HL-60/S4 treated with phorbol 12-myristate 13-acetate at 8.2 ng/mL for 4 days and 3 days (cell line): ENCODE results near the gene NF2.

Experiments
- in situ Hi-C: fragments of 300-500 bp; cut with MboI; formaldehyde crosslinking; loops from 2 replicates; pipeline ENCODE4 v1.15.0; 2022; ENCODE audit warnings: low sequenced_read_pairs

The NF2 gene

GRCh38 chr22:29661336-29661735, 57.9 kb downstream of the NF2 start:
- in situ Hi-C loops, result no loop called here

- in situ Hi-C loops, result no loop called here
Measured at GRCh38 chr22:29663180-29663821, 59.9 kb downstream of the NF2 start.

DNA sequence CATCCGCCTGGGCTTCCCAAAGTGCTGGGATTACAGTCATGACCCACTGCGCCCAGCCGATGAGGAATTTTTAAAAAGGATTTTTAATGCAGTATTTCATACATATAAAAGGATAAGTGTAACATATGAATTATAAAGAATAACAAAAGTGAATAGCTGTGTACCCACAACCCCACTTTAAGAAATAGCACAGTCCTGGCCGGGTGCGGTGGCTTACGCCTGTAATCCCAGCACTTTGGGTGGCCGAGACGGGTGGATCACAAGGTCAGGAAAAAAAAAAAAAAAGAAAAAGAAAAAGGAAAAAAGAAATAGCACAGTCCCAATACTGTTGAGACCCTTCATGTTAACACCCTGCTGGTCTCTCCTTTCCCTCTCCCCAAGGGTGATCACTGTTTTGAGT, 62.1 kb downstream of the NF2 start:
- in situ Hi-C loops, result no loop called here

DNA sequence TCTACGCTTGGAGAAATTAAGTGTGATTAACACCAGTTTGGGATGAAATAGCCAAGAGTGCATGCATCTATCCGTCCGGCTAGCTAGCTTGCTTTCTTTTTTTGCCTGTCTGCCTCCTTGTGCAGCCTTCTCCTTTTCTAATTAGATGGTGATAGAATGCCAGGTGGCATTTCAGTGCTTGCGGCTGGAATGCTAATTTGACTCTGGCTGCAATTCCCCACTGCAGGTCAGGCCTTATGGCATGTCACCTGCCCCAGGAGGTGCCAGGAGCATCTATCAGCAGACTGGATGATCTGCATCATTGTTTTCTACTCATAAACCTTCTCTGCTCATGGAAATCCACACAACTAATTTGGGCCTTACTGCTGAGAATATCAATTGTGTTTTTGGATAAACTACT, 65.2 kb downstream of the NF2 start:
- in situ Hi-C loops, result no loop called here

- in situ Hi-C loops, result no loop called here
Measured at GRCh38 chr22:29670626-29671025, 67.2 kb downstream of the NF2 start.

DNA sequence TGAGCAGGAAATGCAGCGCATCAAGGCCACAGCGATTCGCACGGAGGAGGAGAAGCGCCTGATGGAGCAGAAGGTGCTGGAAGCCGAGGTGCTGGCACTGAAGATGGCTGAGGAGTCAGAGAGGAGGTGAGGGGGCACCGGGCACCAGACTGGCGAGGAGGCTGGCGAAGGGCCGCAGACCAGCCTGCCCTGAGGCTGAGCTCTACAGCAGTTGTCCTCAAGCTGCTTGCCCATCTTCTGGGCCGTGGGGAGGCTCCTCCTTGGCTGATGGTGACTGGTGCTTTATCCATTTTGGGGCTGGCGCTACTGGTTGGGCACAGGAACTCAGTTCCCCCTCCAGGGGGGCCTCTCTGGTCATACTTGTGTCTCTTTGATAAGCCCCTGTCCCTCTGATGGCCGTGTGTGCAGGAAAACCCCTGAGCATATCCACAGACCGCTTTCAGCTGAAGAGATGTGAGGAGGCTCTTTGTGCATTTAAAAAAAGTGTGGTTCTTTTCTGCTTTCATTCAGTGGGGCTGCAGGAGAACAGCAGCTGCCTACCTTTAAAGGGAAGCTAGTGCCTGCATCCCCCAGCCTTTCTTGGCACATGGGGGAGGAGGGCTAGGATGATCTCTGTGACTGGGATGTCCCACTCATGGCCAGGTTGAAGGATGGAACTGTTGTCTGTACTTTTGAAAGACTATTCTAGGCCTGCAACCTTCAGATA, 70.1 kb downstream of the NF2 start:
- in situ Hi-C loops, result no loop called here

GRCh38 chr22:29674121-29674520, 70.7 kb downstream of the NF2 start:
- in situ Hi-C loops, result no loop called here

GRCh38 chr22:29679316-29679715, 75.9 kb downstream of the NF2 start:
- in situ Hi-C loops, result no loop called here

GRCh38 chr22:29683536-29683935, 80.1 kb downstream of the NF2 start:
- in situ Hi-C loops, result no loop called here

DNA sequence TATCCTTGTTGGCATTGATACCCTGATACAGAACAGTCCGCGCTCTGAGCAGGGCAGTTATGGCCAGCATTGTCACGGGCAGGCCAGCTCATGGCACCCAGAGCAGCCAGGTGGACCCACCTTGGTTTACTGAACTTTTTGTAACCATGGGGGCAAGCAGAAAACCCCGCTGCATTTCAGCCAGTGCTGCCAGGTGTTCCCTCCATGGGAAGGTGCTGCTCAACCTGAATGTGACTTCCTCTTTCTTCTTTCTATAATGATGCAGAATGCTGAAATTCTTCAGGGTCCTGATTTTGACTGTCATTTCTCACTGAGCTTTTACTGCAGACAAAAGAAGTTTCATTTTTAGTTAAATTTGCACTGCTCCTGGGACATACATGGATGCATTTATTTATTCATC, 80.8 kb downstream of the NF2 start:
- in situ Hi-C loops, result no loop called here

DNA sequence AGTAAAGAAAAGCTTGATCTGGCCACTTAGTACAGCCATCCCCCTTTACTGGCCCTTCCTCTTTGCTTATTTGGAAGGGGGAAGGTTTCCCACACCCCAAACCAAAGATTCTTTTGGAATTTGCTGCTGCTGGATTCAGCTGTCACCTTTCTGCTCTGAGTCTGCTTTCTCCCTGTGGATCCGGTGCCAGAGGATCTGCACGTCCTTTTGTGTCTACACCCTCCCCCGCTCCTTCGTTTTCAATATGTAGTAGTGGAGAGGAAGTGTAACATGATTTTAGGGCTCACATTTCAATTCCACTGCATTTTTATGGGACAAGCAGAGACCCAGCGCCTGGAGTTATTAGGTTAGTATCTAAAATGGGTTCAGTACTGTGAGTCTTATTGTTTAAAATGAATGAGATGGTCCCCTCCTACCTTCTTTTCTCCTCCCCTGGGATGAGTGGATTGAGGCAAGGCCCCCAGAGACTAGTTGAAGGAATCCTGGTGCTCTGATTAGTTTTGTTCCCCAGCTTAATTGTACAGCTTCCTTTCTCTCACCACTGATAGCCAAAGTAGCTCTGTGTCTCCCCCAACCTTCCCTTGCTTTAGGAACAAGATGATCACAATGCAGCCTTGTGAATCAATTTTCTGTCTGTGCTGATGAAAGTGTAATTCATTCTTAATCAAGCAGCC, 85.9 kb downstream of the NF2 start:
- in situ Hi-C loops, result no loop called here

DNA sequence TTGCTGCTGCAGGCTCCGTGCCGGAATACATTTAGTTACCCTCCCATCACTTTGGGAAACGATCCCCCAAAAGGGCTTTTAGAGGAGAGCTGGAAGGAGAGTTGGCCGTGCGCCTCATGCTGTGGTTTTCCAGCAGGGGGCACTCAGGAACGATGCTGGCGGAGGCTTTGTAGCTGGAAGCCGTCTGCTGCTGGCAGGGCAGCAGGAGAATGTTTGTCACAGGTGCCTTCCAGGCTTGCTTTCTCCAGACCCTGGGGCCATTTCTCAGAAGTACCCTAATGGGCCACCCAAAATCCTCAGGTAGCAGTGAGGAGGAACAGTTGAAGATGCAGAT, 86.4 kb downstream of the NF2 start:
- in situ Hi-C loops, result no loop called here

DNA sequence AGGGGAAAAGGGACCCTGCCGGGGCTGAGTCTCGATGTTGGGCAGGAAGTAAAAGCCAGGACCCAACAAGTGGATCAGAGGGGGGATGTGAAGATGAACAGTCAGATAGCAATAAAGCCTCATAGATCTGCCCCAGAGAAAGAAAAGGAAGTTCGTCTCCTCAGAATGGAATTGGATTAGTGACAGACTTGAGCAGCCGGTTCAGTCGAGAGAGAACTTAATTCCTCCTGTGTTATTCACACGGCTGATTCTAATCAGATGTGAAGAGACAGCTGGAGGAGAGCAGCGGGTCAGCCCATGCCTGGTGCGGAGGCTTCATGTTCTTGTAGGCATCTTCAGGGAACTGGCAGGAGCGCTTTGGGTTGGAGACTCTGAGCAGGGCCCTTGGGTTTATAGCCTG, 87.0 kb downstream of the NF2 start:
- in situ Hi-C loops, result no loop called here

- in situ Hi-C loops, result no loop called here
Measured at GRCh38 chr22:29691636-29692326, 88.3 kb downstream of the NF2 start.

GRCh38 chr22:29692327-29692640, 88.9 kb downstream of the NF2 start:
- in situ Hi-C loops, result no loop called here

DNA sequence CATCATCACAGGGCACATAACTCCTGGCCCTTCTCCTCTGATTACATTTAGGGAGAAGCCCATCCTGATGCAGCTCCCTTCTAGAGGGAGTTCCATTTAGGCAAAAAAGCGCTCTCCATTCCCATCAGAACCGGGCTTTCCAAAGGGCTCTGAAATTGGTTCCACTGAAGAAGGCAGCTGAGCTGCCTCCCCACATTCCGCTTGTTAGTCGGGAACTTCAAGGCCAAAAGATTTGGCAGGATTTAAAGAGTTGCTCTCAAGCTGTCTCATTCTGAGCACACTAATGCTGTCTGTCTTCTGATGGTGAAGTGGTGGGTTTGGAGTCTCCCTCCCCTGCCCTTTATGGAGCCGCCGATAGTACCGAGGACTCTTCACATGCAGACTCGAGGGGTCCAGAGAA, 89.7 kb downstream of the NF2 start:
- in situ Hi-C loops, result no loop called here

- in situ Hi-C loops, result no loop called here
Measured at GRCh38 chr22:29693671-29694070, 90.2 kb downstream of the NF2 start.

GRCh38 chr22:29695129-29695926, 91.9 kb downstream of the NF2 start:
- in situ Hi-C loops, result no loop called here

- in situ Hi-C loops, result no loop called here
Measured at GRCh38 chr22:29697853-29698598, 94.6 kb downstream of the NF2 start.

GRCh38 chr22:29700206-29700899, 96.9 kb downstream of the NF2 start:
- in situ Hi-C loops, result no loop called here
